KOPT-K1 (cell line): ENCODE results near the gene C3orf22.

ENCODE experiments used
- H3K27ac ChIP-seq: fragments of 200-600 bp; sonication (generic); 2 replicates; pipeline ENCODE4 v1.5.1; 2016; ENCODE audit warnings: antibody characterized with exemption, mild to moderate bottlenecking, low read depth, low read length; ENCODE audit not compliant: poor library complexity, severe bottlenecking
- H3K36me3 ChIP-seq: fragments of 200-600 bp; sonication (generic); 2 replicates; pipeline ENCODE4 v1.5.1; 2017; ENCODE audit warnings: antibody characterized with exemption, mild to moderate bottlenecking, low read length, moderate library complexity; ENCODE audit not compliant: insufficient read depth
- H3K9me3 ChIP-seq: fragments of 200-600 bp; sonication (generic); 2 replicates; pipeline ENCODE4 v1.5.1; 2017; ENCODE audit warnings: antibody characterized with exemption, low read length, mild to moderate bottlenecking; ENCODE audit not compliant: insufficient read depth, poor library complexity, severe bottlenecking

Gene C3orf22

GRCh38 chr3:126528800-126529541 lies 29.8 kb downstream of the C3orf22 start:
- H3K36me3 ChIP-seq, result no peaks in the 10 kb centered on the region
- no peaks in the 10 kb centered on the region for H3K9me3 ChIP-seq
- H3K27ac ChIP-seq, result no peak overlapping the region

- Histone ChIP-seq H3K27ac (no peak overlapping the region), H3K9me3 (no peaks in the 10 kb centered on the region), H3K36me3 (no peaks in the 10 kb centered on the region)
Measured at GRCh38 chr3:126528419-126528799, 30.3 kb downstream of the C3orf22 start.

DNA sequence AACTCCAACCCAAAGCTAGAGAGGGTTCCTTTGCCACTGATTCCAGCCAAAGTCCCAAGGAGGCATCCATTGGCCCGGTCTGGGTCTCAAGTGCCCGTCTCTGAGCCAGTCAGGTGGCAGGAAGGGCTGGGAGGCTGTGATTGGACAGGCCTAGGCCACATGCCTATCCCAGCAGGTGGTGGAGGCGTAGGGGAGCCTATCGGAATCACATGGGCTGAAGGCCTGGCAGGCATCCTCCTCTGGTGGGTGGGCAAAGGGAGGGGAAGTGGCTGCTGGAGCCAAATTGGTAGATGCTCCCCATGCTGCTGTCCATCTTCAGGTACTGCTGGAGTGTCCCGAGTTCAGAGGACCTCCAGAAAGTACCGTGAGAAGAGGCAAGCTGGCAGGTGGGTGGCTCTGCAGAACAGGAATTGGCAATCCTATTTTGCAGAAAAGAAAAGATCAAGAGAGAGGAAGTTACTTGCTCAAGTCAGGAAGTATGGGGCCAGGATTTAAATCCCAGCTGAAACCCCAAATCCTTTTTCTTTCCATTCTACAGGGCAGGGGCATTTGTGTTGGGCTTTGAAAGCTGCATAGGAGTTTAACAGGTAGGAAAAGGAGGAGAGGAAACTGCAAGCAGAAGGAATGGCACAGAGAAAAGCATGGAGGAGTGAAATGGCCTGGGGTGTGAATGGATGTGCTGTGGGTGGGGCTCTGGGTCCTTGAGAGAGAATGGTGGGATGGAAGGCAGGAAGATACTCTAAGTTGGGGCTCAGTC lies 31.1 kb downstream of the C3orf22 start:
- H3K9me3 ChIP-seq, result no peaks in the 10 kb centered on the region
- no peak overlapping the region for H3K27ac ChIP-seq
- no peaks in the 10 kb centered on the region for H3K36me3 ChIP-seq

- no peaks in the 10 kb centered on the region for H3K9me3 ChIP-seq
- H3K36me3 ChIP-seq, result no peaks in the 10 kb centered on the region
- no peak overlapping the region for H3K27ac ChIP-seq
Measured at GRCh38 chr3:126527006-126527405, 31.7 kb downstream of the C3orf22 start.

DNA sequence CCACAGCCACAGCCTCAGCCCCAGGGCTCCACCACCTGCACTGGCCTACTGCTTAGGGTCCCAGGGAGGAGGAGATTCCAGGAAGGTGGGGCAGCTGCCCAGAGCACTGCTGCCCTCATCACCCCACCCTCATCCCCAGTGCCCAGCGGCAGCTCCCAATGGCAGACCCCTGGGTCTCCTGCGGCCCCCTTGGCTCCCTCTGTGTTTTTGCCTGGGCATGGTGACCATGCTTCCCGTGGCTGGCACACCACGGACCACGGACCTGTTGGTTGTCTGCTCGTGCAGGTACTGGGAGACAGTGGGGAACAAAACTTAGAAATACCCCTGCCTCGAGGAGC lies 32.1 kb downstream of the C3orf22 start:
- H3K36me3 ChIP-seq, result no peaks in the 10 kb centered on the region
- no peak overlapping the region for H3K27ac ChIP-seq
- no peaks in the 10 kb centered on the region for H3K9me3 ChIP-seq

DNA sequence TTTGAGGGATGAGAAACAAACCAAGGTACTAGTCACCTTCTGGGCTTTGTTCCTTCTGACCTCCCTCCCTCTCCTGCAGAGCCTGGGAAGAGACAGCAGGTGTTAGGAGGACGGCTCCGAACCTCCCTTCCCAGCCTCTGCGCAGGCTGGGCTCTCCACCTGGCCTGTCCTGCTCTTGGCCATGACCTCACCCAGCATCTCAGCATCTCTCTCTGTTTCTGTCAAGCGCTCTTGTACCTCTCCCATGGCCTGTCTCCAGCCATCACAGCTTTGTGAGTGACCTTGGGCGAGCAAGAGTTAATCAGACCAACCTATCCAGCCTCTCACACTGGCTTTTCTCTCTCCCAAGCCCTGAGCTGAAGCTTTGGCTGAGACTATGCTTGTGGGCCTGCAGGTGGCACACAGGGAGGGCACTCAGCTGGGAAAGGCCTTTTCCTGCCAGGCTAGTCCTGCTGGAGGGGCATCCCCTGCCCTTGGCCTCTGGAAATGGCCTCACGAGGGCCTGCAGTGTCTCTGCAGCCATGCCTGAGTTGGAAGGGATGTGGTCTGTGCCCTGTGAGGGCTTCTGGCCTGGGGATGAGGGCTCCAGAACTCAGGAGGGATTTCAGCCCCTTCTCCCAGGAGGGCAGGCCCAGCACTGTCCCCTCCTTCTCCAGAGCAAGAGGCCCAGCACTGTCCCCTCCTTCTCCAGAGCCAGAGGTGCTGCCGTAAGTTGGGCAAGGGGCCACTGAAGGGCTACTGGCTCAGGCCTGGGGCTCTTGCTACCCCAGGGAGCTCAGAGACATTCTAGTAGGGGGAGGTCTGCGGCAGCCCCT lies 32.7 kb downstream of the C3orf22 start:
- H3K36me3 ChIP-seq, result no peaks in the 10 kb centered on the region
- no peaks in the 10 kb centered on the region for H3K9me3 ChIP-seq
- H3K27ac ChIP-seq, result no peak overlapping the region

GRCh38 chr3:126525091-126525852 lies 33.5 kb downstream of the C3orf22 start:
- Histone ChIP-seq H3K36me3 (no peaks in the 10 kb centered on the region), H3K27ac (no peak overlapping the region), H3K9me3 (no peaks in the 10 kb centered on the region)

DNA sequence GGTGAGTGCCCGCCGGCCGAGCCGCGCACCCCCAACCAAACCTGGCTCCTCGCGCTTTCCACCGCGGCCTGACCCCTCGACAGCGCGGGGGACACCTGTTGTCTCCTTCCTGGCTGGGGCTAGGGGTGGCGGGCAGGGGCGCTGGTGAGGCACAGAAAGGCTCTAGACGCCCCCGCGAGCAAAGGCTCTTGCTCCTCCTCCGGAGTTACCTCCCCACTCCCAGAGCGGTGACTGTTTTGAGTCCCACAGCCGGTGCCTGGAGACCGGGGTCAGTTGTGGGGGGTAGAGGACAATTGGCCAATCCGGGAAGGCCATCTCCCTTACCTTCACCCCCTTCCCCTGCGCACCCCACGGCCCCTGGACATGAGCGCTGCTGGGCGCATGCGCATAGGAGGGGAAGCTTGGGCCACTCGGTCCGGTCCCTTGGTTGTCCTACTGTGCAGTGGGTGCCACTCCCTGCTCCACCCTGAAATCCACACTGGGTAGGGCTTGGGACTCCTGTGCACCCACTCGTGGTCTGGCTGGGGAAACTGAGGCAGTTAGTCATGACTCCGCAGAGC lies 34.2 kb downstream of the C3orf22 start:
- Histone ChIP-seq H3K27ac (no peak overlapping the region), H3K36me3 (no peaks in the 10 kb centered on the region), H3K9me3 (no peaks in the 10 kb centered on the region)

DNA sequence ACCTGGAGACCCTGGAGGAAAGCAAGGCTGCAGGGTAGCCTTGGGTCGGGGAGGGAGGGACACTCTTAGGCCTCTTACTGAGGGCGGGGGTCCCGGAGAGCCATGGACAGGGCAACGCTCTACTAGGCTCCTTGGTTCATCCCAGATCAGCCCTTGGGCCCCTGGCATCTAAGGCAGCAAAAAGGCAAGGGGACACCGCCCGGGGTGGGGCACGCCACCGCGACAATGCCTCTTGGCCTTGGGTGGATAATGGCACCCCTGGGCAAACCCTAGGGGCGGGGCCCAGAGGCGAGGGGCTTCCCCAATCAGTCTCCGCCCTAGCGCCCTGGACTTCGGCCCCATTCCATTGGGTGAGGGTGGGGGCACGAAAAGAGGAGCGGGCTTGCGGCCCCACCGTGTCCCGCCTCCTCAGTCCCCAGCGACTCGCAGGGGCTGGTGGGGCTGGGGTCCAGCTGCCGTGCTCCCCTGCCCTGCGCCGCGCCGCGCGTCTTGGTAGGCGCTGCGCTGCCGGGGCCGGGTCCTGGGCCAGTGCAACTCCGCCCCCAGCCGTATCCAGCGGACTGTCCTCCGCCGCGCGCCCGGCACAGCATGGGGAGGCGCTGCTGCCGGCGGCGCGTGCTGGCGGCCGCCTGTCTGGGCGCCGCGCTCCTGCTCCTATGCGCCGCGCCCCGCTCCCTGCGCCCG lies 34.8 kb downstream of the C3orf22 start, which contains the start of gene CHST13:
CHST13 (plus strand) TSS at position 411 of the 684 bp plus-strand sequence; CDS start at position 589, 178 bp downstream.
- no peak within 1 kb of the TSS for H3K27ac ChIP-seq
- no peaks in the 10 kb centered on the region for H3K9me3 ChIP-seq
- H3K36me3 ChIP-seq, result no peaks in the 10 kb centered on the region

- Histone ChIP-seq H3K27ac (no peak overlapping the region), H3K9me3 (no peaks in the 10 kb centered on the region), H3K36me3 (no peaks in the 10 kb centered on the region)
Measured at GRCh38 chr3:126522363-126522788, 36.4 kb downstream of the C3orf22 start.

DNA sequence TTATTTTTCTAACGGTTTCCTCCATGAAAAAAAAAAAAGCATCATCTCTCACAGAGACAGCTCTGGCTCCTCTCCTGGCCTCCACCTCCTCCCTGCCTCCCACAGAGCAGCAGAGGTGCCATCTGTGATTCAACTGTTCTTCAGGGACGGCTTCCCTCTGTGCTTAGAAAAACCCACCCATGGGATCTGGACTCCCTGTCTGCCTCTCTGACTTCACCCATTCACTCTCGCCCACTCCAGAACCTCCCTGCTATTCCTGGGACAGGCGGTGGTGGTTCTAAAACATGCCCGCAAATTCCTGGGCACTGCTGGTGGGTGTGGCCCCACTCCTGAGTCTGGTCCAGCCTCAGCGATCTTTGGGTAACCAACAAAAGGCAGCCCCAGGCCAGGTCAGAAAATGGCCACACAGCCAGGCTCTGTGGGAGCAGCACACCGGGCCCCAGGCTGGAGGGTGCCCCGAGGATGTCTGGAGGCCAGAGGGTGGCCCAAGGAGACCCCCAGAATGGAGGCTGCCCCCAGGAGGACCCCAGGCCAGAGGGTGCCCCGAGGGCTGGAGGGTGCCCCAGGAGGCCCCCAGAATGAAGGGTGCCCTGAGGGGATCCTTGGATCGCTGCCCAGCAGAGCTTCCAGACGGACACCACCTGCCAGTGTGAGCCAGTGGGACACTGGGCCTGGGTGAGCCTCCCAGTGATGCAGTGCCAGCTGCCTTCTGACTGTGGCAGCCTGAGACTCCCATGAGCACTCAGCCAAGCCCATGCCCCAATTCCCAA lies 37.4 kb downstream of the C3orf22 start:
- no peaks in the 10 kb centered on the region for H3K36me3 ChIP-seq
- H3K27ac ChIP-seq, result no peak overlapping the region
- no peaks in the 10 kb centered on the region for H3K9me3 ChIP-seq

GRCh38 chr3:126519506-126520455 lies 39.0 kb downstream of the C3orf22 start:
- H3K36me3 ChIP-seq, result no peaks in the 10 kb centered on the region
- H3K27ac ChIP-seq, result no peak overlapping the region
- H3K9me3 ChIP-seq, result no peaks in the 10 kb centered on the region
